Measurements from ENCODE around the gene MAPK8IP2.
"Not testable (repeated sequence)": the region's sequence is repeated elsewhere in the genome, so short reads cannot be mapped to it uniquely, and the experiment has no call there.

Gene MAPK8IP2

GRCh38 chr22:50641696-50642607, 41.4 kb downstream of the MAPK8IP2 start:
- DNase-seq, result no peak

- not testable (repeated sequence) for DNase-seq
Measured at GRCh38 chr22:50643021-50643820, 42.6 kb downstream of the MAPK8IP2 start.

GRCh38 chr22:50643821-50644101, 43.2 kb downstream of the MAPK8IP2 start:
- DNase-seq, result not testable (repeated sequence)

- DNase-seq, result no peak
Measured at GRCh38 chr22:50653256-50653655, 52.7 kb downstream of the MAPK8IP2 start.

- DNase-seq, result not testable (repeated sequence)
Measured at GRCh38 chr22:50654664-50655063, 54.1 kb downstream of the MAPK8IP2 start.

- DNase-seq, result no peak
Measured at GRCh38 chr22:50656122-50657070, 55.8 kb downstream of the MAPK8IP2 start.

- no peak for DNase-seq
Measured at GRCh38 chr22:50657925-50658324, 57.3 kb downstream of the MAPK8IP2 start.

GRCh38 chr22:50659711-50660110, 59.1 kb downstream of the MAPK8IP2 start:
- DNase-seq, result not testable (repeated sequence)

GRCh38 chr22:50660306-50660705, 59.7 kb downstream of the MAPK8IP2 start:
- no peak for DNase-seq

All from CD4-positive, alpha-beta T cell treated with Interleukin-4 for 1 hour (primary cell).